ENCODE measurements around the gene RPSA. TPM values are rescaled to one million over a fixed set of nuclear protein-coding genes. Genes with fewer than 3 reads are reported as not detected.
A peak's percentile ranks its signal among the peaks of the same experiment; 100 is the strongest.

The RPSA gene
- total and polyA plus RNA-seq, 9 of the 15 experiments (the other 6 are each of a cell fraction or from before 2014, with no cell fraction given): 2,290 to 4,272 (median 2,730) TPM

DNA sequence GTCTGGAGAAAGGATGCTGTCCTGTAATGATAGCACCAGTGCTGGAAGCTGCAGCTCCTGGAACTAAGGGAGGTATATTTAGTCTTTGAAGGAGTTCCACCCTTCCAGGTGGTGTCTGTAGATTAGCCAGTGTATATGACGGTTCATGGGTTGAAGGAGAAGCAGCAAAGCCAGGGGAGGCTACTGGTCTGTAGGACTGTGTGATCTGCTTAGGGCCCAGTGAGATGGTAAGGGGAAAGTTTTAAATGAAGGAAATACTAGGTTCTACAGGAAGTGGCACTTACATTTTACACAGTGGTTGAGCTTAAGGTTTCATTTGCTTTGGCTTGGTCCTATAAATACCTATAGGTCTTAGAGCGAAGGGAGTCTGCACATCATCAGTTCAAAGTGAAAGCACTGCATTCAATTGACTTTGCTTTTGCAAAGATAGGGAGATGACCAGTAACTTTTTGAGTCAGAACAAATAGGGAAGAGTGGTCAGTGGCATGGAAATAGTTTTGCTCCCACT is 17.7 kb upstream of the RPSA start (continued):
- TF ChIP-seq, protein P1, sequence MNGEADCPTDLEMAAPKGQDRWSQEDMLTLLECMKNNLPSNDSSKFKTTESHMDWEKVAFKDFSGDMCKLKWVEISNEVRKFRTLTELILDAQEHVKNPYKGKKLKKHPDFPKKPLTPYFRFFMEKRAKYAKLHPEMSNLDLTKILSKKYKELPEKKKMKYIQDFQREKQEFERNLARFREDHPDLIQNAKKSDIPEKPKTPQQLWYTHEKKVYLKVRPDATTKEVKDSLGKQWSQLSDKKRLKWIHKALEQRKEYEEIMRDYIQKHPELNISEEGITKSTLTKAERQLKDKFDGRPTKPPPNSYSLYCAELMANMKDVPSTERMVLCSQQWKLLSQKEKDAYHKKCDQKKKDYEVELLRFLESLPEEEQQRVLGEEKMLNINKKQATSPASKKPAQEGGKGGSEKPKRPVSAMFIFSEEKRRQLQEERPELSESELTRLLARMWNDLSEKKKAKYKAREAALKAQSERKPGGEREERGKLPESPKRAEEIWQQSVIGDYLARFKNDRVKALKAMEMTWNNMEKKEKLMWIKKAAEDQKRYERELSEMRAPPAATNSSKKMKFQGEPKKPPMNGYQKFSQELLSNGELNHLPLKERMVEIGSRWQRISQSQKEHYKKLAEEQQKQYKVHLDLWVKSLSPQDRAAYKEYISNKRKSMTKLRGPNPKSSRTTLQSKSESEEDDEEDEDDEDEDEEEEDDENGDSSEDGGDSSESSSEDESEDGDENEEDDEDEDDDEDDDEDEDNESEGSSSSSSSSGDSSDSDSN (IDR thresholded peaks at IDR 0.05; ENCODE audit: borderline replicate concordance in 1 of 2, low read depth in 2 of 2, low read length in 2 of 2): peak; percentile 52 to 83; a peak in 2 of 4 replicates
- TF ChIP-seq TRIM24 (IDR thresholded peaks at IDR 0.05): peak; percentile 43 to 49; a peak in 3 of 4 replicates
- TF ChIP-seq SMARCA4 (IDR thresholded peaks at IDR 0.05): peak; percentile 80
- peak in 1 of 2 experiments; percentile 68; a peak in 2 of 4 replicates for TF ChIP-seq HDAC1 (IDR thresholded peaks at IDR 0.05)
- TF ChIP-seq MECOM (CRISPR knock-in tag; IDR thresholded peaks at IDR 0.05): no peak
- no peak for TF ChIP-seq ZNF124 (CRISPR knock-in tag; IDR thresholded peaks at IDR 0.05)
- no peak for TF ChIP-seq MEF2D (tag; conservative IDR thresholded peaks at IDR 0.05; ENCODE audit: low read depth)
- no peak for TF ChIP-seq ZNF41 (CRISPR knock-in tag; conservative IDR thresholded peaks at IDR 0.05)
- TF ChIP-seq EHMT2 (IDR thresholded peaks at IDR 0.05): peak; percentile 23; the same call in 1 of the 2 replicates
- TF ChIP-seq MTA2 (IDR thresholded peaks at IDR 0.05; ENCODE audit: low read depth): peak; percentile 74
- TF ChIP-seq POLR2H (tag; IDR thresholded peaks at IDR 0.05; ENCODE audit: low read depth): no peak
- TF ChIP-seq GATA2 (CRISPR knock-in tag; IDR thresholded peaks at IDR 0.05): peak; percentile 61; the same call in 1 of the 2 replicates
- TF ChIP-seq CREM (IDR thresholded peaks at IDR 0.05; ENCODE audit: low read depth): peak; percentile 31; the same call in 1 of the 2 replicates
- TF ChIP-seq, protein P2, sequence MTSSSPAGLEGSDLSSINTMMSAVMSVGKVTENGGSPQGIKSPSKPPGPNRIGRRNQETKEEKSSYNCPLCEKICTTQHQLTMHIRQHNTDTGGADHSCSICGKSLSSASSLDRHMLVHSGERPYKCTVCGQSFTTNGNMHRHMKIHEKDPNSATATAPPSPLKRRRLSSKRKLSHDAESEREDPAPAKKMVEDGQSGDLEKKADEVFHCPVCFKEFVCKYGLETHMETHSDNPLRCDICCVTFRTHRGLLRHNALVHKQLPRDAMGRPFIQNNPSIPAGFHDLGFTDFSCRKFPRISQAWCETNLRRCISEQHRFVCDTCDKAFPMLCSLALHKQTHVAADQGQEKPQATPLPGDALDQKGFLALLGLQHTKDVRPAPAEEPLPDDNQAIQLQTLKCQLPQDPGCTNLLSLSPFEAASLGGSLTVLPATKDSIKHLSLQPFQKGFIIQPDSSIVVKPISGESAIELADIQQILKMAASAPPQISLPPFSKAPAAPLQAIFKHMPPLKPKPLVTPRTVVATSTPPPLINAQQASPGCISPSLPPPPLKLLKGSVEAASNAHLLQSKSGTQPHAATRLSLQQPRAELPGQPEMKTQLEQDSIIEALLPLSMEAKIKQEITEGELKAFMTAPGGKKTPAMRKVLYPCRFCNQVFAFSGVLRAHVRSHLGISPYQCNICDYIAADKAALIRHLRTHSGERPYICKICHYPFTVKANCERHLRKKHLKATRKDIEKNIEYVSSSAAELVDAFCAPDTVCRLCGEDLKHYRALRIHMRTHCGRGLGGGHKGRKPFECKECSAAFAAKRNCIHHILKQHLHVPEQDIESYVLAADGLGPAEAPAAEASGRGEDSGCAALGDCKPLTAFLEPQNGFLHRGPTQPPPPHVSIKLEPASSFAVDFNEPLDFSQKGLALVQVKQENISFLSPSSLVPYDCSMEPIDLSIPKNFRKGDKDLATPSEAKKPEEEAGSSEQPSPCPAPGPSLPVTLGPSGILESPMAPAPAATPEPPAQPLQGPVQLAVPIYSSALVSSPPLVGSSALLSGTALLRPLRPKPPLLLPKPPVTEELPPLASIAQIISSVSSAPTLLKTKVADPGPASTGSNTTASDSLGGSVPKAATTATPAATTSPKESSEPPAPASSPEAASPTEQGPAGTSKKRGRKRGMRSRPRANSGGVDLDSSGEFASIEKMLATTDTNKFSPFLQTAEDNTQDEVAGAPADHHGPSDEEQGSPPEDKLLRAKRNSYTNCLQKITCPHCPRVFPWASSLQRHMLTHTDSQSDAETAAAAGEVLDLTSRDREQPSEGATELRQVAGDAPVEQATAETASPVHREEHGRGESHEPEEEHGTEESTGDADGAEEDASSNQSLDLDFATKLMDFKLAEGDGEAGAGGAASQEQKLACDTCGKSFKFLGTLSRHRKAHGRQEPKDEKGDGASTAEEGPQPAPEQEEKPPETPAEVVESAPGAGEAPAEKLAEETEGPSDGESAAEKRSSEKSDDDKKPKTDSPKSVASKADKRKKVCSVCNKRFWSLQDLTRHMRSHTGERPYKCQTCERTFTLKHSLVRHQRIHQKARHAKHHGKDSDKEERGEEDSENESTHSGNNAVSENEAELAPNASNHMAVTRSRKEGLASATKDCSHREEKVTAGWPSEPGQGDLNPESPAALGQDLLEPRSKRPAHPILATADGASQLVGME (CRISPR knock-in tag; IDR thresholded peaks at IDR 0.05): no peak
- peak; percentile 56 for TF ChIP-seq PHB2 (IDR thresholded peaks at IDR 0.05; ENCODE audit: low read depth)
- no peak for TF ChIP-seq CHD4 (IDR thresholded peaks at IDR 0.05; ENCODE audit: insufficient read depth, insufficient replicate concordance, low read depth, low read length, poor library complexity, severe bottlenecking)
- peak; percentile 54 for TF ChIP-seq NFIC (IDR thresholded peaks at IDR 0.05)
